Stimulated activated CD8-positive, alpha-beta memory T cell treated with anti-CD3 and anti-CD28 coated beads, Interleukin-2, amount 100 ng/mL, for 48 hours (primary cell): ENCODE results near the gene TES.
A peak's percentile ranks its signal among the peaks of the same experiment; 100 is the strongest.
"Not testable (repeated sequence)": the region's sequence is repeated elsewhere in the genome, so short reads cannot be mapped to it uniquely, and the experiment has no call there.

Experiments
- DNase-seq, 2 donors: peaks; one replicate each; pipeline ENCODE4 v3.0.0-alpha.2; 2020; ENCODE audit warnings: low read depth in 2 of 2

TES gene

GRCh38 chr7:116210345-116211005 is at the start of gene TES:
Gene TES (plus strand): TSS chr7:116210539. CDS start chr7:116210708, 169 bp downstream.
- peak; percentile 56 to 66 for DNase-seq

- DNase-seq: no peak
These were observed 48.6 kb upstream of the TES start for GRCh38 chr7:116161728-116162127.

- no peak for DNase-seq
These were observed 48.1 kb upstream of the TES start for GRCh38 chr7:116162254-116162653.

- DNase-seq: no peak
These were observed 47.3 kb upstream of the TES start for GRCh38 chr7:116162992-116163391.

GRCh38 chr7:116164552-116165306 is 45.6 kb upstream of the TES start:
- DNase-seq: no peak

GRCh38 chr7:116165717-116166116 is 44.6 kb upstream of the TES start:
- no peak for DNase-seq

- DNase-seq: no peak
These were observed 44.2 kb upstream of the TES start for GRCh38 chr7:116166156-116166555.

- no peak for DNase-seq
These were observed 43.2 kb upstream of the TES start for GRCh38 chr7:116167177-116167576.

- DNase-seq: no peak
These were observed 41.3 kb upstream of the TES start for GRCh38 chr7:116169060-116169459.

GRCh38 chr7:116170180-116170579 is 40.2 kb upstream of the TES start:
- no peak for DNase-seq

GRCh38 chr7:116171094-116171493 is 39.2 kb upstream of the TES start:
- no peak for DNase-seq

- no peak for DNase-seq
These were observed 38.0 kb upstream of the TES start for GRCh38 chr7:116172353-116172752.

- no peak for DNase-seq
These were observed 37.0 kb upstream of the TES start for GRCh38 chr7:116173051-116174028.

GRCh38 chr7:116175095-116175494 is 35.2 kb upstream of the TES start:
- DNase-seq: not testable (repeated sequence)

- DNase-seq: no peak
These were observed 34.1 kb upstream of the TES start for GRCh38 chr7:116176226-116176625.

- DNase-seq: no peak
These were observed 33.3 kb upstream of the TES start for GRCh38 chr7:116177009-116177408.

- no peak for DNase-seq
These were observed 30.0 kb upstream of the TES start for GRCh38 chr7:116180302-116180701.

- no peak for DNase-seq
These were observed 28.3 kb upstream of the TES start for GRCh38 chr7:116182023-116182422.

- no peak for DNase-seq
These were observed 24.9 kb upstream of the TES start for GRCh38 chr7:116185450-116185849.

- no peak for DNase-seq
These were observed 24.4 kb upstream of the TES start for GRCh38 chr7:116185956-116186355.

GRCh38 chr7:116187400-116187799 is 22.9 kb upstream of the TES start:
- DNase-seq: no peak
